GM19025 (cell line): ENCODE data around the gene TMEM114.

ENCODE experiments used
- ATAC-seq: cut with Tn5 transposase; IDR thresholded peaks from one replicate; pipeline ENCODE4 v1.9.1; 2021; ENCODE audit warnings: mild to moderate bottlenecking, low read depth, moderate library complexity; ENCODE audit not compliant: unreplicated experiment

TMEM114 gene

GRCh38 chr16:8611886-8612600 lies 21.7 kb upstream of the TMEM114 start:
- ATAC-seq: no peak

GRCh38 chr16:8611122-8611521 lies 20.8 kb upstream of the TMEM114 start:
- ATAC-seq: no peak

GRCh38 chr16:8607214-8607613 lies 16.9 kb upstream of the TMEM114 start:
- ATAC-seq: no peak

GRCh38 chr16:8605554-8605953 lies 15.2 kb upstream of the TMEM114 start:
- ATAC-seq: no peak

- ATAC-seq: no peak
Measured at GRCh38 chr16:8600144-8600775, 9.9 kb upstream of the TMEM114 start.

GRCh38 chr16:8596581-8596980 lies 6.3 kb upstream of the TMEM114 start:
- no peak for ATAC-seq

- ATAC-seq: no peak
Measured at GRCh38 chr16:8595783-8596182, 5.5 kb upstream of the TMEM114 start.

GRCh38 chr16:8594149-8594666 lies 3.9 kb upstream of the TMEM114 start:
- ATAC-seq: no peak

- ATAC-seq: no peak
Measured at GRCh38 chr16:8591451-8591850, 1.1 kb upstream of the TMEM114 start.

- ATAC-seq: no peak
Measured at GRCh38 chr16:8590811-8591210, 500 bp upstream of the TMEM114 start.

GRCh38 chr16:8589057-8589899 lies 1.0 kb downstream of the TMEM114 start:
- ATAC-seq: no peak

- ATAC-seq: no peak
Measured at GRCh38 chr16:8588682-8589056, 1.6 kb downstream of the TMEM114 start.

GRCh38 chr16:8587065-8587464 lies 3.2 kb downstream of the TMEM114 start:
- ATAC-seq: no peak

- ATAC-seq: no peak
Measured at GRCh38 chr16:8585857-8586256, 4.5 kb downstream of the TMEM114 start.

GRCh38 chr16:8585041-8585440 lies 5.3 kb downstream of the TMEM114 start:
- ATAC-seq: no peak

GRCh38 chr16:8583732-8584131 lies 6.6 kb downstream of the TMEM114 start:
- ATAC-seq: no peak

GRCh38 chr16:8583199-8583598 lies 7.1 kb downstream of the TMEM114 start:
- ATAC-seq: no peak

GRCh38 chr16:8581831-8582580 lies 8.3 kb downstream of the TMEM114 start:
- ATAC-seq: no peak

GRCh38 chr16:8579559-8579958 lies 10.8 kb downstream of the TMEM114 start:
- no peak for ATAC-seq

- no peak for ATAC-seq
Measured at GRCh38 chr16:8577678-8578304, 12.5 kb downstream of the TMEM114 start.
